ENCODE measurements around the gene UQCRFS1. TPM values are rescaled to one million over a fixed set of nuclear protein-coding genes. Genes with fewer than 3 reads are reported as not detected.

The UQCRFS1 gene
- total RNA-seq, 1 experiment from 2014 or later: 44.4 TPM

DNA sequence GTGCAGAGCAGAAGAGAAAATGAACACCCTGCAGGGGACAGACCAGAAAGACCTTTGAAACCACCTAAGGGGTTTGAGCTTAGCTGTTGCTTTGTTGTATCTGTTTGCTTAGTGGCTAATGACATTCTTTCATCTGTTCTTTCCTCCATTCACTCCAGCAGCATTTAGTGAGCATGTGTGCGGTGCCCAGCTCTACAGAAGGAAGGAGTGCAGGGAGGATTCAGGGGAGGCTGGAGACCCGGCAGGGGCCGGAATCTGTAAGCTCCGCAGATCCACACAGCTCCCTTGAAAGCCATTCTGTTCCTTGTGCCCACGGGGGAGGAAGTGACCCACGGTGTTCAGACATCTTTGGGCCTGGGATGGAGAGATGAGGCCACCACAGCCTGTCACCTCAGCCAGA is 27.5 kb downstream of the UQCRFS1 start:
- TF ChIP-seq, protein P1, sequence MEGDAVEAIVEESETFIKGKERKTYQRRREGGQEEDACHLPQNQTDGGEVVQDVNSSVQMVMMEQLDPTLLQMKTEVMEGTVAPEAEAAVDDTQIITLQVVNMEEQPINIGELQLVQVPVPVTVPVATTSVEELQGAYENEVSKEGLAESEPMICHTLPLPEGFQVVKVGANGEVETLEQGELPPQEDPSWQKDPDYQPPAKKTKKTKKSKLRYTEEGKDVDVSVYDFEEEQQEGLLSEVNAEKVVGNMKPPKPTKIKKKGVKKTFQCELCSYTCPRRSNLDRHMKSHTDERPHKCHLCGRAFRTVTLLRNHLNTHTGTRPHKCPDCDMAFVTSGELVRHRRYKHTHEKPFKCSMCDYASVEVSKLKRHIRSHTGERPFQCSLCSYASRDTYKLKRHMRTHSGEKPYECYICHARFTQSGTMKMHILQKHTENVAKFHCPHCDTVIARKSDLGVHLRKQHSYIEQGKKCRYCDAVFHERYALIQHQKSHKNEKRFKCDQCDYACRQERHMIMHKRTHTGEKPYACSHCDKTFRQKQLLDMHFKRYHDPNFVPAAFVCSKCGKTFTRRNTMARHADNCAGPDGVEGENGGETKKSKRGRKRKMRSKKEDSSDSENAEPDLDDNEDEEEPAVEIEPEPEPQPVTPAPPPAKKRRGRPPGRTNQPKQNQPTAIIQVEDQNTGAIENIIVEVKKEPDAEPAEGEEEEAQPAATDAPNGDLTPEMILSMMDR (IDR thresholded peaks at IDR 0.05; ENCODE audit: unreplicated experiment): no peak
- BruUV-seq (replicated peaks): no TSS peak
- peaks cover 30% of the 10 kb centered on the region for H3K9me3 Mint-ChIP-seq (ENCODE audit: unreplicated experiment)
- intact Hi-C loops (cut with micrococcal nuclease): no loop called here
- CTCF ChIA-PET: interaction anchor here (0.5 to 0.6 kb wide), 2 partner anchors 16 to 481 kb away, joined by 3 to 4 read pairs; no protein-coding TSS in a partner anchor
- DNase-seq (ENCODE audit: unreplicated experiment): no peak
- POLR2A ChIA-PET: no interaction called here
- no peak overlapping the region for H3K27ac Mint-ChIP-seq (ENCODE audit: low read depth, unreplicated experiment)
- H3K36me3 Mint-ChIP-seq (ENCODE audit: insufficient read depth, unreplicated experiment): no peaks in the 10 kb centered on the region
- no peaks in the 10 kb centered on the region for H3K4me1 Mint-ChIP-seq (ENCODE audit: insufficient read depth, unreplicated experiment)
- no peak overlapping the region for H3K4me3 Mint-ChIP-seq (ENCODE audit: unreplicated experiment)
- no peaks in the 10 kb centered on the region for H3K27me3 Mint-ChIP-seq (ENCODE audit: insufficient read depth, unreplicated experiment)

DNA sequence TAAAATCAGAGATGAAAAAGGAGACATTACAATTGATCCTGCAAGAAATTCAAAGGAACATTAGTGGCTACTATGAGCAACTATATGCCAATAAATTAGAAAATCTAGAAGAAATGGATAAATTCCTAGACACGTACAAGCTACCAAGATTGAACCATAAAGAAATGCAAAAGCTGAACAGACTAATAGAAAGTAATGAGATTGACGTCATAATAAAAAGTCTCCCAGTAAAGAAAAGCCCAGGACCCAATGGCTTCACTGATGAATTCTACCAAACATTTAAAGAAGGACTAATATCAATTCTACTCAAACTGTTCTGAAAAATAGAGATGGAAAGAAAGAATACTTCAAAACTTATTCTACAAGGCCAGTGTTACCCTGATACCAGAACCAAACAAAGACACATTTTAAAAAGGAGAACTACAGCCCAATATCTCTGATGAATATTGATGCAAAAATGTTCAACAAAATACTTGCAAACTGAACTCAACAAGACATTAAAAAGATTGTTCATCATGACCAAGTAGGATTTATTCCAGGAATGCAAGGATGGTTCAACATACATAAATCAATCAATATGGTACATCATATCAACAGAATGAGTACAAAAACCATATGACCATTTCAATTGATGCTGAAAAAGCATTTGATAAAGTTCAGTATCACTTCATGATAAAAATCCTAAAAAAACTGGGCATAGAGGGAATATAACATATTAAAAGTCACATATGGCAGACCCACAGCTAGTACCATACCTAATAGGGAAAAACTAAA is 35.8 kb downstream of the UQCRFS1 start:
- no TSS peak for BruUV-seq (replicated peaks)
- POLR2A ChIA-PET: no interaction called here

DNA sequence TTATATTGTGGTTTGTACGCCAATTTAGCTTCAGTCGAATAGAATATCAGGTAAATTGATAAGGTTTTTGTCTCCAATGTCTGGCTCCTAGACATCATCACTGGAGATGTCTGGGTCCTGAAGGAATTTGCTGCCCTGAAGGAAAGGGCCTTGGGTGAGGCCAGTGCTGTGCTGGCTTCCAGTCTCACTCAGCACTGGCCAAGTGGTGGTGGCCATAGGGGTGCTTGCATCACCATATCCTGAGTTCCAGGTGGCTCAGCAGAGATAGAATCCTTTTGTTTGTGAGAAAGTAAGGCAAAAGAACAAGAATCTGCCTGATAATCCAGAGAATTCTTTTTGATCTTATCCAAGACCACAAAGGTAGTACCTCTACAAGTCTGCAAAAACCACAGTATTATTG is 39.1 kb downstream of the UQCRFS1 start:
- POLR2A ChIA-PET: no interaction called here
- peaks cover 38% of the 10 kb centered on the region for H3K9me3 Mint-ChIP-seq (ENCODE audit: unreplicated experiment)

More for the DNA sequence above, 35.8 kb downstream of the UQCRFS1 start:
- Mint-ChIP-seq H3K9me3 (ENCODE audit: unreplicated experiment) (peaks cover 56% of the 10 kb centered on the region), H3K27ac (ENCODE audit: low read depth, unreplicated experiment) (no peak overlapping the region), H3K36me3 (ENCODE audit: insufficient read depth, unreplicated experiment) (no peaks in the 10 kb centered on the region), H3K27me3 (ENCODE audit: insufficient read depth, unreplicated experiment) (no peaks in the 10 kb centered on the region), H3K4me3 (ENCODE audit: unreplicated experiment) (no peak overlapping the region), H3K4me1 (ENCODE audit: insufficient read depth, unreplicated experiment) (no peaks in the 10 kb centered on the region)
- TF ChIP-seq, protein P1 (IDR thresholded peaks at IDR 0.05; ENCODE audit: unreplicated experiment): no peak
- CTCF ChIA-PET: interaction anchor here (0.7 to 1.0 kb wide), 2 partner anchors 12 to 68 kb away, joined by 3 read pairs; no protein-coding TSS in a partner anchor
- intact Hi-C loops (cut with micrococcal nuclease): no loop called here
- no peak for DNase-seq (ENCODE audit: unreplicated experiment)

DNA sequence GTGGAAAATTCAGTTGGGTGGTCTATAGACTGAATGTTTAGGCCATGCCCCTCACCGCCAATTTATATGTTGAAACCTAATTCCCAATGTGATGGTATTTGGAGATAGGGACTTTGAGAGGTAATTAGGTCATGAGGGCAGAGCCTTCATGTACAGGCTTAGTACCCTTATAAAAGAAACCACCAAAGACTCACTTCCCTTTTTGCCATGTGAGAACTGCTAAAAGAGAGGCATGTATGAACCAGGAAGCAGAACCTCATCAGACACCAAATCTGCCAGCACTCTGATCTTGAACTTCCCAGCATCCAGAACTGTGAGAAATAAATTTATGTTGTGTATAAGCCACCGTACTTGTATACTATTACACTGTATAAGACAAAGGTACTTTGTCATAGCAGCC is 40.6 kb downstream of the UQCRFS1 start:
- TF ChIP-seq, protein P1 (IDR thresholded peaks at IDR 0.05; ENCODE audit: unreplicated experiment): no peak
- POLR2A ChIA-PET: no interaction called here
- no TSS peak for BruUV-seq (replicated peaks)
- Mint-ChIP-seq H3K36me3 (ENCODE audit: insufficient read depth, unreplicated experiment) (no peaks in the 10 kb centered on the region), H3K27me3 (ENCODE audit: insufficient read depth, unreplicated experiment) (no peaks in the 10 kb centered on the region), H3K9me3 (ENCODE audit: unreplicated experiment) (peaks cover 44% of the 10 kb centered on the region), H3K27ac (ENCODE audit: low read depth, unreplicated experiment) (no peak overlapping the region), H3K4me3 (ENCODE audit: unreplicated experiment) (no peak overlapping the region), H3K4me1 (ENCODE audit: insufficient read depth, unreplicated experiment) (no peaks in the 10 kb centered on the region)
- intact Hi-C loops (cut with micrococcal nuclease): no loop called here
- DNase-seq (ENCODE audit: unreplicated experiment): no peak
- CTCF ChIA-PET: no interaction called here

More for the DNA sequence above, 39.1 kb downstream of the UQCRFS1 start:
- BruUV-seq (replicated peaks): no TSS peak
- TF ChIP-seq, protein P1 (IDR thresholded peaks at IDR 0.05; ENCODE audit: unreplicated experiment): no peak
- Mint-ChIP-seq H3K27ac (ENCODE audit: low read depth, unreplicated experiment) (no peak overlapping the region), H3K36me3 (ENCODE audit: insufficient read depth, unreplicated experiment) (no peaks in the 10 kb centered on the region), H3K4me1 (ENCODE audit: insufficient read depth, unreplicated experiment) (no peaks in the 10 kb centered on the region), H3K27me3 (ENCODE audit: insufficient read depth, unreplicated experiment) (no peaks in the 10 kb centered on the region), H3K4me3 (ENCODE audit: unreplicated experiment) (no peak overlapping the region)
- CTCF ChIA-PET: interaction anchor here (0.7 kb wide), 1 partner anchor 19 kb away, joined by 3 read pairs; no protein-coding TSS in a partner anchor
- DNase-seq (ENCODE audit: unreplicated experiment): no peak
- intact Hi-C loops (cut with micrococcal nuclease): no loop called here

Measured in MCF 10A (cell line).